ENCODE data around the gene NSUN2. TPM values are rescaled to one million over a fixed set of nuclear protein-coding genes. Genes with fewer than 3 reads are reported as not detected.

NSUN2 gene
- total and polyA plus RNA-seq, 7 donors, result 29.3 to 54.4 (median 31.9) TPM

GRCh38 chr5:6579535-6579934, 53.3 kb downstream of the NSUN2 start:
- no peak for TF ChIP-seq POLR2AphosphoS5 (IDR thresholded peaks at IDR 0.05)
- TF ChIP-seq, protein P1, sequence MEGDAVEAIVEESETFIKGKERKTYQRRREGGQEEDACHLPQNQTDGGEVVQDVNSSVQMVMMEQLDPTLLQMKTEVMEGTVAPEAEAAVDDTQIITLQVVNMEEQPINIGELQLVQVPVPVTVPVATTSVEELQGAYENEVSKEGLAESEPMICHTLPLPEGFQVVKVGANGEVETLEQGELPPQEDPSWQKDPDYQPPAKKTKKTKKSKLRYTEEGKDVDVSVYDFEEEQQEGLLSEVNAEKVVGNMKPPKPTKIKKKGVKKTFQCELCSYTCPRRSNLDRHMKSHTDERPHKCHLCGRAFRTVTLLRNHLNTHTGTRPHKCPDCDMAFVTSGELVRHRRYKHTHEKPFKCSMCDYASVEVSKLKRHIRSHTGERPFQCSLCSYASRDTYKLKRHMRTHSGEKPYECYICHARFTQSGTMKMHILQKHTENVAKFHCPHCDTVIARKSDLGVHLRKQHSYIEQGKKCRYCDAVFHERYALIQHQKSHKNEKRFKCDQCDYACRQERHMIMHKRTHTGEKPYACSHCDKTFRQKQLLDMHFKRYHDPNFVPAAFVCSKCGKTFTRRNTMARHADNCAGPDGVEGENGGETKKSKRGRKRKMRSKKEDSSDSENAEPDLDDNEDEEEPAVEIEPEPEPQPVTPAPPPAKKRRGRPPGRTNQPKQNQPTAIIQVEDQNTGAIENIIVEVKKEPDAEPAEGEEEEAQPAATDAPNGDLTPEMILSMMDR (IDR thresholded peaks at IDR 0.05), result no peak
- no peak for TF ChIP-seq POLR2A (IDR thresholded peaks at IDR 0.05)
- TF ChIP-seq EP300 (IDR thresholded peaks at IDR 0.05), result no peak
- WGBS, 2 donors, result 79 to 80% methylated on average over 5 of the region's 5 CpGs
- Histone ChIP-seq H3K36me3 (no peaks in the 10 kb centered on the region), H3K27me3 (peaks cover 0 to 4% (median 0%) of the 10 kb centered on the region in 3 donors), H3K4me1 (peaks cover 0 to 12% (median 10%) of the 10 kb centered on the region in 4 donors), H3K27ac (no peak overlapping the region), H3K4me3 (no peak overlapping the region), H3K9me3 (no peaks in the 10 kb centered on the region)
- DNase-seq, result no peak
- intact Hi-C loops (cut with DNase I), result loop anchor here (5.0 to 10.0 kb wide), 3 partner anchors 127 to 1155 kb away; partner anchors contain the start of gene ICE1

DNA sequence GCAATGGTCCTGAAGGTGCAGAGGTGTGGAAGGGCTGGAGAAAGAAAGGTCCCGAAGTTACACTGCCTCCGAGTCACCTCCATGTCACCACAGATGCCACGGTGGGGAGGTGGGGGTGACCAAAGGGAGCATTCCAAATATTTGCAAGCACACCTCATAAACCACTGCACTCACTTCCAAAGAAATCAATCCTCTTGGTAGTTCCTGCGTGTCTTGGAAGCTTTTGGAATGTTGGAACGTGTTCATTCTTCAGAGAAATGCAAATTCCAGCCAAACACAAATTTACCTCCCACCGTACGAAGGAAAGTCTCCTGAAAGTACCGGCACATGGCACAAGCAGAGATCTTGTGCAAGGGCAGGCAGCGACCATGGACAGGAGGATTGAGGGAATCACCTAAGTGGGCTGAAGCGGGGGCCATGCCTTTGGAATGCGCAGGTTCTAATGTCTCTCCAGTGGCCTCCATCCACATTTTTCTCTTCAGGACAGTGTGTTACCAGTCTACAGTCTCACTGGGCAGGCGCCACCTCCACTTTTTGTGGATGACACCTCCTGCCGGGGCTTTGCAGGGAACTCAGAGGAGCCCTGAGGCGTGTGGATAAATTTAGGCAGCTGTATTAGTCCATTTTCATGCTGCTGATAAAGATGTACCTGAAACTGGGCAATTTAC, 54.0 kb downstream of the NSUN2 start:
- DNase-seq, result no peak
- H3K27ac ChIP-seq, result no peak overlapping the region
- WGBS, 2 donors, result 80% methylated on average over 14 of the region's 14 CpGs
- H3K4me3 ChIP-seq, result no peak overlapping the region
- no peaks in the 10 kb centered on the region for H3K9me3 ChIP-seq
- H3K36me3 ChIP-seq, result no peaks in the 10 kb centered on the region
- intact Hi-C loops (cut with DNase I), result loop anchor here (5.0 to 10.0 kb wide), 3 partner anchors 127 to 1154 kb away; partner anchors contain the start of gene ICE1
- H3K4me1 ChIP-seq, result peaks cover 0 to 12% (median 10%) of the 10 kb centered on the region in 4 donors
- H3K27me3 ChIP-seq, result peaks cover 0 to 4% (median 0%) of the 10 kb centered on the region in 3 donors
- TF ChIP-seq POLR2AphosphoS5 (IDR thresholded peaks at IDR 0.05) (no peak), EP300 (IDR thresholded peaks at IDR 0.05) (no peak), POLR2A (IDR thresholded peaks at IDR 0.05) (no peak)
- TF ChIP-seq, protein P1 (IDR thresholded peaks at IDR 0.05), result no peak

DNA sequence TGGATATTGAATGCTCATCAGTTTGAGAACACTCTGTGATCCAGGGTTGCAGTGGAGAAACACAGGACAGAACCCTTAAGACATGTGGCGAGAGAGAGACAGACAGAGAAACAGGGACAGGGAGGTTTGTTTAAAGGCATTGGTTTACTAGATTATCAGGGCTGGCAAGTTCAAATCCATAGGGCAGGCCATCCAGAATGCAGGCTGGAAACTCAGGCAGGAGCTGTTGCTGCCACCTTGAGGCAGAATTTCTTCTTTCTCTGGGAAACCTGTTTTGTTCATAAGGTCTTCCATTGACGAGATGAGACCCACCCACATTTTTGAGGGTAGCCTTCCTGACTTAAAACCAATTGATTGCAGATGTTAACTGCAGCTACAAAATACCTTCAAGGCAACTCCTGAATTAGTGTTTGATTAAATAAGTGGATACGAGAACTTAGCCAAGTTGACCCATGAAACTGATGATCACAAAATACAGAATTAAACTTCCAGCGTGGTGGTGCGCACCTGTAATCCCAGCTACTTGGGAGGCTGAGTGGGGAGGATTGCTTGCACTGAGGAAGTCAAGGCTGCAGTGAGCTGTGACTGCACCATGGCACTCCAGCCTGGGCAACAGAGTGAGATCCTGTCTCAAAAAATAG, 55.9 kb downstream of the NSUN2 start:
- 63 to 71% methylated on average over 5 of the region's 5 CpGs for WGBS, 2 donors
- TF ChIP-seq POLR2A (IDR thresholded peaks at IDR 0.05), result no peak
- TF ChIP-seq, protein P1 (IDR thresholded peaks at IDR 0.05), result peak; percentile 9 to 60 (median 39)
- intact Hi-C loops (cut with DNase I), result loop anchor here (5.0 to 10.0 kb wide), 3 partner anchors 125 to 1152 kb away; partner anchors contain the start of gene ICE1
- Histone ChIP-seq H3K36me3 (no peaks in the 10 kb centered on the region), H3K27ac (no peak overlapping the region), H3K27me3 (no peaks in the 10 kb centered on the region), H3K4me3 (no peak overlapping the region), H3K9me3 (no peaks in the 10 kb centered on the region), H3K4me1 (no peaks in the 10 kb centered on the region)
- DNase-seq, result no peak

DNA sequence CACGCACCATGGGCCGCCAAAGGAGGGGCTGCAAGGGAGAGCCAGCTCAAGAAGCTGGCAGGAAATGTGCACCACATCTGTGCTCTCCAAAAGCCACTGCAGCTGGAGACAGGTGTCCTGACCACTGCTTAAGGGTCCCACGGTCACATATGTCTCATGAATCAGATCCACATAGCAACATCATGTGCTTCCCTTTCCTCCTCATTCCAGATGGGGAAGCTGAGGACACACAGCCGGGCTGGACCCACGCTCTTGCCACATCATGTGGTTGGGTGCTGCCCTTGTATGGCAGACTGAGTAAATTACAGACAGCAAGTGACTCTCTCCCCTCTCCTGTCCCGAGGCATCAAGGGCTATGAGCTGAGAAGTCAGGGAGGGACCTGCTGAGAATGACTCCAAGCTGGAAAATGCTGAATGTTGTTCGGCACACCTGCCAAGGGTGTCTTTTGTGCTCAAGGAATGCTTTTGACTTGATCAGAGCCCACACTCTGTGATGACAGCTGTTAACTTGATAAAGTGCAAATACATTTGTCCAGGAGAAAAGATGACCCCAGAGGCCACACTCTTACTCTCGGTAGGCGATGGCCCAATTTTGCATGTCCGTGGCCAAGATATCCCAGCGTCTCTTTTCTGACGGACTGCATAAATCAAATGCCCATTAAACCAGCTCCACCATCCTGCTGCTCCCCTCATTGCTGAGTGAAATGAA, 58.2 kb downstream of the NSUN2 start:
- WGBS, 2 donors, result 55 to 64% methylated on average over 12 of the region's 12 CpGs
- intact Hi-C loops (cut with DNase I), result loop anchor here (5.0 to 10.0 kb wide), 3 partner anchors 122 to 1150 kb away; partner anchors contain the start of gene ICE1
- Histone ChIP-seq H3K4me1 (no peaks in the 10 kb centered on the region), H3K27me3 (no peaks in the 10 kb centered on the region), H3K27ac (no peak overlapping the region), H3K4me3 (no peak overlapping the region), H3K9me3 (no peaks in the 10 kb centered on the region), H3K36me3 (no peaks in the 10 kb centered on the region)
- no peak for DNase-seq
- TF ChIP-seq POLR2A (IDR thresholded peaks at IDR 0.05) (no peak), EP300 (IDR thresholded peaks at IDR 0.05) (no peak), POLR2AphosphoS5 (IDR thresholded peaks at IDR 0.05) (no peak)
- TF ChIP-seq, protein P1 (IDR thresholded peaks at IDR 0.05), result no peak
